HG02840 (cell line): ENCODE results near the gene OSBPL7.

Experiments
- ATAC-seq: cut with Tn5 transposase; IDR thresholded peaks from one replicate; pipeline ENCODE4 v1.9.1; 2021; ENCODE audit warnings: mild to moderate bottlenecking, moderate library complexity, moderate number of reproducible peaks; ENCODE audit not compliant: unreplicated experiment, low FRiP score

OSBPL7 gene

GRCh38 chr17:47821424-47822391 is at the start of gene OSBPL7:
Gene OSBPL7, minus strand, starts transcription at chr17:47821794. Its CDS starts 1,516 bp downstream, at chr17:47820278.
- ATAC-seq: peak; percentile 68

GRCh38 chr17:47871048-47871447 is 49.5 kb upstream of the OSBPL7 start:
- ATAC-seq: no peak

GRCh38 chr17:47870056-47870455 is 48.5 kb upstream of the OSBPL7 start:
- ATAC-seq: no peak

- ATAC-seq: no peak
Observed at GRCh38 chr17:47869114-47869513, 47.5 kb upstream of the OSBPL7 start.

GRCh38 chr17:47867813-47868533 is 46.4 kb upstream of the OSBPL7 start:
- no peak for ATAC-seq

GRCh38 chr17:47866941-47867340 is 45.3 kb upstream of the OSBPL7 start:
- no peak for ATAC-seq

- ATAC-seq: no peak
Observed at GRCh38 chr17:47864791-47865216, 43.2 kb upstream of the OSBPL7 start.

- no peak for ATAC-seq
Observed at GRCh38 chr17:47862621-47863440, 41.2 kb upstream of the OSBPL7 start.

GRCh38 chr17:47860386-47860785 is 38.8 kb upstream of the OSBPL7 start:
- ATAC-seq: no peak

- ATAC-seq: no peak
Observed at GRCh38 chr17:47857551-47858455, 36.2 kb upstream of the OSBPL7 start.

- ATAC-seq: no peak
Observed at GRCh38 chr17:47856830-47857229, 35.2 kb upstream of the OSBPL7 start.

GRCh38 chr17:47855737-47856136 is 34.1 kb upstream of the OSBPL7 start:
- ATAC-seq: no peak

- no peak for ATAC-seq
Observed at GRCh38 chr17:47853616-47854015, 32.0 kb upstream of the OSBPL7 start.

GRCh38 chr17:47852113-47852949 is 30.7 kb upstream of the OSBPL7 start:
- no peak for ATAC-seq

- no peak for ATAC-seq
Observed at GRCh38 chr17:47851764-47852112, 30.1 kb upstream of the OSBPL7 start.

GRCh38 chr17:47850692-47851573 is 29.3 kb upstream of the OSBPL7 start, which contains the start of gene SP6:
Gene SP6, minus strand, starts transcription at chr17:47851163. Its CDS starts 2,734 bp downstream, at chr17:47848429.
- no peak for ATAC-seq

GRCh38 chr17:47850373-47850691 is 28.7 kb upstream of the OSBPL7 start:
- ATAC-seq: no peak

- no peak for ATAC-seq
Observed at GRCh38 chr17:47848198-47848513, 26.6 kb upstream of the OSBPL7 start.
